ENCODE measurements around the gene TOX4.
"Not testable (repeated sequence)": the region's sequence is repeated elsewhere in the genome, so short reads cannot be mapped to it uniquely, and the experiment has no call there.

Gene TOX4

DNA sequence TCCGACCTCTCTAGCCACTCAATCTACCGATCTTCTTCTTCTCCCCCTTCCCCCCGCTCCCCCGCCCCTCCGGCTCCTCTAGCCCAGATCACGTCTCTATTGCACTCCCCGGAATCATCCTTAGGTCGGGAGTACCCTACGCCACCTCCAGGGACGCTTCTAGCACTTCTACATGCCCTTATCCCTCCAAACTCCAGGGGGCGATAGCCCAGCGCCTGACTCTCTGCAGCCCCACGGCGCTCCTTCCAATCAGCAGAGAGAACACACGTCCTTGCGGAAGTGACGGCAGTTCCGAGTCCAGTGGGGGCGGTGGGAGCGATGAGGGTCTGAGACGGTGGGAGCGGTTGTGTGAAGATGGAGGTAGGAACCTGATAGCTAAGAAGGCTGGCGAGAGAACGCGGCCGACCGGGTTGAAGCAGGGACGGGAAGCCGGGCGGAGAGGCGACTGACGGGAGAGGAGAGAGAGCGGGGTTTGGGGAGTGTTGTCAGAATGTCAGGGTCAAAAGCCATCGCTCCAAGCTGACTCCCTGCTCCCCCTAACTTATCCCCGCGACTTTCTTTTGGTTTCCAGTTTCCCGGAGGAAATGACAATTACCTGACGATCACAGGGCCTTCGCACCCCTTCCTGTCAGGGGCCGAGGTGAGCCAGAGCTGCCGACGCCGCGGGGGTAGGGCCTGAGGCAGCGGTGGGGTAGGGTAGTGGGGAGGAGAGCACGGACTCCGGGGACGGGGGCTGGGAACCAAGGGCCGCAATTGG, at the start of gene TOX4, which contains the start of gene RAB2B:
TSS of gene TOX4 (plus strand) at position 271 of the 757 bp plus-strand sequence. CDS start at position 355, 84 bp downstream.
TSS of gene RAB2B (minus strand) at position 35 of the 757 bp plus-strand sequence. CDS start 87 bp downstream, outside the sequence.
- no peaks in the 10 kb centered on the region for H3K27me3 ChIP-seq (ENCODE audit: control insufficient read depth, insufficient read depth, low read length)
- peaks cover 4% of the 10 kb centered on the region for H3K36me3 ChIP-seq (ENCODE audit: control insufficient read depth, insufficient read depth, low read length)
- peaks cover 3% of the 10 kb centered on the region for H3K4me1 ChIP-seq (ENCODE audit: control insufficient read depth, insufficient read depth, low read length)
- peak within 1 kb of the TSS; percentile 92 for H3K9ac ChIP-seq (ENCODE audit: low read depth, low read length)
- no peaks in the 10 kb centered on the region for H3K9me3 ChIP-seq (ENCODE audit: control insufficient read depth, insufficient read depth, low read length)
- peak within 1 kb of the TSS; percentile 98 for H3K4me3 ChIP-seq (ENCODE audit: low read depth, low read length)

DNA sequence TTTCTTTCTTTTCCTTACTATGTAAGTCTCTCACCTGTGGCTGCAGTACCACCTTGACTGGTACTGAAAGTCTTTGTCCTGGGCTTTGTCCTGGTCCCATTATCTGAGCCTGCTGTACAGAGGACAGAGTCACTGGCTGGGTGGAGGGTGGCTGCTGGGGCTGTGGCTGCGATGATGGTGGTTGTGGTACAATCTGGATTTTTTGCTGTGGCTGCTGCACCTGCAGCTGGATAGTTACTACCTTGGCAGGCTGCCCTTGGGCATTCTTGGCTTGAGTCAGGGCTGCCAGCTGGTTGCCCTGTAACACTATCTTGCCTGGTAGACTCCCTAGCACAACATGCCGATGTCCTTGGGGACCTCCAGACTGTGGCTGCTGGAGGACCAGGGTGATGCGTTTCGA, 48.1 kb upstream of the TOX4 start:
- Histone ChIP-seq H3K4me3 (ENCODE audit: low read depth, low read length) (no peak overlapping the region), H3K27me3 (ENCODE audit: control insufficient read depth, insufficient read depth, low read length) (no peaks in the 10 kb centered on the region), H3K9me3 (ENCODE audit: control insufficient read depth, insufficient read depth, low read length) (no peaks in the 10 kb centered on the region), H3K4me1 (ENCODE audit: control insufficient read depth, insufficient read depth, low read length) (no peaks in the 10 kb centered on the region), H3K36me3 (ENCODE audit: control insufficient read depth, insufficient read depth, low read length) (peaks cover 60% of the 10 kb centered on the region), H3K9ac (ENCODE audit: low read depth, low read length) (no peak overlapping the region)

DNA sequence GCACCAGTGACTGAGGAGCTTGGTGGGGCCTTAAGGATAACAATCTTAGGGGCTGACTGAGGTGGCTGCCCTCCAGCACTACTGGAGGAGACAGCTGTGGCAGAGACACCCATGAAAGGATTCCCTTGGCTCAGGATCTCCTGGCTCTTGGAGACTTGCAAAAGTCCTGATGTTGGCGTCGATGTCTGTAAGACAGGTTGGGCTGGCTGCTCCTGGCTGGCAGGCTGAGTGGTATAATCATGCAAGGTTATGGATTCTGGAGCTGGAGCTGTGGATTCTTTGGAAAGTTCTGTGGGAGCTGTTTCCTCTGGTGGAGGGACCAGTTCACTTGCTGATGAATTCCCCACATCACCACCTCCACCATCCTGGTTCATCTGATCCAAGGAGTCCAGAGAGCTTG, 45.9 kb upstream of the TOX4 start:
- Histone ChIP-seq H3K9ac (ENCODE audit: low read depth, low read length) (no peak overlapping the region), H3K27me3 (ENCODE audit: control insufficient read depth, insufficient read depth, low read length) (no peaks in the 10 kb centered on the region), H3K4me3 (ENCODE audit: low read depth, low read length) (no peak overlapping the region), H3K9me3 (ENCODE audit: control insufficient read depth, insufficient read depth, low read length) (no peaks in the 10 kb centered on the region), H3K36me3 (ENCODE audit: control insufficient read depth, insufficient read depth, low read length) (peaks cover 46% of the 10 kb centered on the region), H3K4me1 (ENCODE audit: control insufficient read depth, insufficient read depth, low read length) (peaks cover 7% of the 10 kb centered on the region)

DNA sequence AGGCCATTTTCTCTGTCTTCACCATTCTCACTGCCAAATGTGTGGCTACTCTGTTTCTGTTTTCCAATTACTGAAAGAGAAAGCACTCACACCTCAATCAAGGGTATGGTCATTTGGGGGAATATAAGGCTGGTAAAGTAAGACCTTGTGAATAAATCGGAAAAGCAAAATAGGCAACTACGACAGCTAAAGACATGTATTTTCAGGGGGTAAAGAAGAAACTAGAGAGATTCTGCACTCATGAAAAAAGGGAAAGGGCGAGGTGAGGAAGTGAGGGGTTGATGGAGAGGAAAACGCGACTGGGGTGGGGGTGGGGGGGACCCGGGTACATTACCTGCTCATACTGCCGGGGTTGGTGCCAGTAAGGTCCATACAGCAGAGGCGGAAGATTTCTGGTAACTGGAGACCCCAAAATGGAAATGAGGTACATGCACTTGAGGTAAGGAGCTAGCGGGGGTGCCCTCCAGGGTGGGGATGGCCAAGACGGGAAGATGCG, 40.4 kb upstream of the TOX4 start:
- peaks cover 13% of the 10 kb centered on the region for H3K4me1 ChIP-seq (ENCODE audit: control insufficient read depth, insufficient read depth, low read length)
- peaks cover 3% of the 10 kb centered on the region for H3K36me3 ChIP-seq (ENCODE audit: control insufficient read depth, insufficient read depth, low read length)
- H3K4me3 ChIP-seq (ENCODE audit: low read depth, low read length), result peak overlapping the region; percentile 78
- H3K9ac ChIP-seq (ENCODE audit: low read depth, low read length), result peak overlapping the region; percentile 51
- no peaks in the 10 kb centered on the region for H3K9me3 ChIP-seq (ENCODE audit: control insufficient read depth, insufficient read depth, low read length)
- H3K27me3 ChIP-seq (ENCODE audit: control insufficient read depth, insufficient read depth, low read length), result no peaks in the 10 kb centered on the region

DNA sequence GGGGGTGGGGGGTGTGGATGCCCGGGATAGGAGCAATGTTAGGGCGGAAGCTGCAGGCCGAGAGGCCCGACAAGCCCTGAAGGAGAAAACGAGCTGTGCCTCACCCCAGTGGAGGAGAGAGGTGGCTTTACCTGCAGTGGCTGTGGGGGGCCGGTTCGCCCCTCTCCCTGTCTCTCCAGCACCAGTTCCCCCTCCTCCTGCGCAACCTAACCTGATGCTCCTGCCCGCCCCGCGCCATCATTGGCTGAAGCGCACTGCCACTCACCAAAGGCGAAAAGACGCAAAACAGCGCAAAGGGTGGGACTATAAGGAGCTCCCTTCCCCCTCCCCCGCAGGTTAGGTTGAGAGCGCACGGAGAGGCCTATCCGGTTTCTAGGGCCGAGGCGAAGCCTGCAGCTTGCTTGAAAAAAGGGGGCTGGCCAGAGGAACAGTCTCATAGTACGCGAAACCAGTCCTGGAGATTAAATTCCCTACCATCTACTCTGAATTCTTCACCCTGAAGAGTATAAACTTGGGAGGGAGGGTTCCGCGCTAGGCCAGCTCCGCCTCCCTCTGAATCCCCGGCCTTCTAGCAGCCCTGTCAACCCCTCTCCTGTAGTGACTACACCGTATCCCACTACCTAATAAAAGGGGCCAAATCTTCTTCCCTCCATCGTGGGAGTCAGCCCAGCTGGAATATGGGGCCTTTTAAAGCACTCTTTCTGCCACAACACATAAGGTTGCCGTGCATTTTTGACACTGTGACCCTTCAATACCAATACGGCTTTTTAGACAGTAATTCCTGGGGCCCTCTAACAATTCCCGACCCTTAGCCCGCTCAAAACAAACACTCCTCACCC, 39.7 kb upstream of the TOX4 start:
- Histone ChIP-seq H3K4me3 (ENCODE audit: low read depth, low read length) (peak overlapping the region; percentile 78), H3K4me1 (ENCODE audit: control insufficient read depth, insufficient read depth, low read length) (peaks cover 13% of the 10 kb centered on the region), H3K27me3 (ENCODE audit: control insufficient read depth, insufficient read depth, low read length) (no peaks in the 10 kb centered on the region), H3K9ac (ENCODE audit: low read depth, low read length) (peak overlapping the region; percentile 81), H3K9me3 (ENCODE audit: control insufficient read depth, insufficient read depth, low read length) (no peaks in the 10 kb centered on the region), H3K36me3 (ENCODE audit: control insufficient read depth, insufficient read depth, low read length) (no peaks in the 10 kb centered on the region)

DNA sequence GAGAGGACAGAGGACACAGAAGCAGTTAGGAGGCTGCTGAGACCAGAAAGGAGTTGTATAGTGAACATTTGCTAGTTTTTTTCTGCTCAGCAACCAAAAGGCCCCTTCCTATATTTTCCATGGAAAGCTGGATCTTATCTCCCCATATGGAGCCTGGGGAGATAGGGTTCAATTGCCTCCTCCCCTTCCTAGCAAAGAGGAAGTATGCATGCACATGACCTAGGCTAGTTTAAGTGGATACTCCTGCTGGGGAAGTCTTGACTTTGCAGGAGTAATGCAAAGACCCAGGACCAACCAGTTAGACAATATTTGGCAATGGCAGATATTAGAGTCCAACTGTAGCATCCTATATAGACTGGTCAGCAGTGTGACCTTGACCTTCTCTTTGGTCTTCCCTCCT, 36.1 kb upstream of the TOX4 start:
- Histone ChIP-seq H3K4me3 (ENCODE audit: low read depth, low read length) (no peak overlapping the region), H3K36me3 (ENCODE audit: control insufficient read depth, insufficient read depth, low read length) (no peaks in the 10 kb centered on the region), H3K4me1 (ENCODE audit: control insufficient read depth, insufficient read depth, low read length) (peaks cover 6% of the 10 kb centered on the region), H3K27me3 (ENCODE audit: control insufficient read depth, insufficient read depth, low read length) (no peaks in the 10 kb centered on the region), H3K9me3 (ENCODE audit: control insufficient read depth, insufficient read depth, low read length) (no peaks in the 10 kb centered on the region), H3K9ac (ENCODE audit: low read depth, low read length) (no peak overlapping the region)

DNA sequence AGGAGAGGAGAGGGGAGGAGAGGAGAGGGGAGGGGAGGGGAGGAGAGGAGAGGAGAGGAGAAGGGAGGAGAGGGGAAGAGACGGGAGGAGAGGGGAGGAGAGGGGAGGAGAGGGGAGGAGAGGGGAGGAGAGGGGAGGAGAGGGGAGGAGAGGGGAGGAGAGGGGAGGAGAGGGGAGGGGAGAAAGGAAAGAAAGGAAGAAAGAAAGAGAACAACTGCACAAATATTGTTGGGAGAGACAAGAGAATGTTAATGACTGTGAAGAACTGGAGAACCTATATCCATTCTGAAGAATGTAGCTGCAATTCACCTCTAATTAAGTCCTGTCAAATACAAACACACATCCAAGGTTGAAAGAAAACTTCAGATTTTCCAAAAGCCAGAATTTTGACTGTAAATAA, 34.3 kb upstream of the TOX4 start:
- not testable (repeated sequence) for H3K4me3 ChIP-seq (ENCODE audit: low read depth, low read length); H3K36me3 ChIP-seq (ENCODE audit: control insufficient read depth, insufficient read depth, low read length); H3K4me1 ChIP-seq (ENCODE audit: control insufficient read depth, insufficient read depth, low read length); H3K9me3 ChIP-seq (ENCODE audit: control insufficient read depth, insufficient read depth, low read length); H3K27me3 ChIP-seq (ENCODE audit: control insufficient read depth, insufficient read depth, low read length); H3K9ac ChIP-seq (ENCODE audit: low read depth, low read length)

DNA sequence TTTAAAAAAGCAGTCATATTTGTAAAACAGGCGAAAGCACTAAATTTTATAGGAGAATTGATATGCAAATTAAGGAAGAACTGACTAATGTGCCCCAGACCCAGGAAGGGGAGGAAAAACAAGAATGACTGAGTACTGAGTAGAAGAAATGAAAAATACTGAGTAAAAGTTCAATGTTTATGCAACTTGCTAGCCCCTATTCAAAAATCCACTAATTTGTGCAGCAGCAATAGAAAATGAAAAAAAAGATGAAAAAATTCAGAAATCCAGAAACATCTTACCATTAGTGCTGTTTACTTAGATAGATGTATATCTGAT, 27.1 kb upstream of the TOX4 start:
- Histone ChIP-seq H3K4me3 (ENCODE audit: low read depth, low read length) (no peak overlapping the region), H3K27me3 (ENCODE audit: control insufficient read depth, insufficient read depth, low read length) (no peaks in the 10 kb centered on the region), H3K4me1 (ENCODE audit: control insufficient read depth, insufficient read depth, low read length) (peaks cover 3% of the 10 kb centered on the region), H3K9me3 (ENCODE audit: control insufficient read depth, insufficient read depth, low read length) (no peaks in the 10 kb centered on the region), H3K36me3 (ENCODE audit: control insufficient read depth, insufficient read depth, low read length) (no peaks in the 10 kb centered on the region), H3K9ac (ENCODE audit: low read depth, low read length) (no peak overlapping the region)

DNA sequence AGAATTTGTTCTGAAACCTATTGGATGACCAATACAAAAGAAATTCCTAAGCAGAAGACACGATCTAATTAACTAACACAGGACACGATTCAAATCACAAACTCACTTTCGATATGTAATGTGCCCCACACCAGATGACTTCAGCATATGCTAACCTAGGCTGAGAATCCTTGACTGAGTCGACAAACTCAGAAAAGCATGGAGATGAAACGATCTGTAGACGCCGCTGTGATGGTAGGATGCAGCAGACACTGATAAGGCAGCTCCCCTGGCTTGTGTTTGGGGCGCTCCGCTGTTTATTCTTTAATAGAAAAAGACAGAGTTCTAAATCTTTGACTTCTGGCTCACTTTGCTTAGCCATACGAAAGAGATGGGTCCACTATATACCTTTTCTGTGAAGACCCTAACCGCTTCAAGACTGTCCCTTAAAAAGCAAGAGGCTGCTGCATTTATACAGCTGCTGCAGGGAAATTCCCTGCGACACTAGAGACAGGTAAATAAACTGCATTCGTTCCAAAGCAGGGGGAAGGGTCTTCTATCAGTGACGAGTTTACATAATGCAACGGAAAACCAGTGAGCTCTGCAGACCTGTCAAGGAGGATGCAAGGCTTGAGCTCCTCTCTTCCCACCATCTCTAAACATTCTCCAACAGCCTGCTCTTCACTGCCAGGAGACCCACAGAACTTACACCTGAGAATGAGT, 22.0 kb upstream of the TOX4 start:
- H3K27me3 ChIP-seq (ENCODE audit: control insufficient read depth, insufficient read depth, low read length), result no peaks in the 10 kb centered on the region
- no peaks in the 10 kb centered on the region for H3K36me3 ChIP-seq (ENCODE audit: control insufficient read depth, insufficient read depth, low read length)
- no peaks in the 10 kb centered on the region for H3K9me3 ChIP-seq (ENCODE audit: control insufficient read depth, insufficient read depth, low read length)
- H3K9ac ChIP-seq (ENCODE audit: low read depth, low read length), result peak overlapping the region; percentile 93
- peak overlapping the region; percentile 90 for H3K4me3 ChIP-seq (ENCODE audit: low read depth, low read length)
- H3K4me1 ChIP-seq (ENCODE audit: control insufficient read depth, insufficient read depth, low read length), result peaks cover 3% of the 10 kb centered on the region

DNA sequence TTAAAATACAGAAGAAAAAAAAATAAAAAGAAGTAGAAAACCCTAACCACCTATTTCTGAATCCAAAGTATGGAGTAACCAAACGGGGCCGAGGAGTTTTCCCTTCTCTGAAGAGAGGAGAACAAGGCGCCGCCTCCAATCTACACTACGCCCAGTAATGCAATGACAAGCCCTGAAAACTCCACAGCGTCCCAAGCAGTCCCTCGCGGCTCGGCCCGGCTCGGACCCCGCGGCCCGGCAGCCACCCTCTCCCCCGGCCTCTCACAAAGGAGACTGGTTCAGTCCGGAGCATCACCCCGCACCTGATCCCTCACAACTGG, 21.4 kb upstream of the TOX4 start:
- peaks cover 3% of the 10 kb centered on the region for H3K4me1 ChIP-seq (ENCODE audit: control insufficient read depth, insufficient read depth, low read length)
- H3K4me3 ChIP-seq (ENCODE audit: low read depth, low read length), result peak overlapping the region; percentile 90
- H3K9me3 ChIP-seq (ENCODE audit: control insufficient read depth, insufficient read depth, low read length), result no peaks in the 10 kb centered on the region
- no peaks in the 10 kb centered on the region for H3K27me3 ChIP-seq (ENCODE audit: control insufficient read depth, insufficient read depth, low read length)
- H3K9ac ChIP-seq (ENCODE audit: low read depth, low read length), result peak overlapping the region; percentile 93
- H3K36me3 ChIP-seq (ENCODE audit: control insufficient read depth, insufficient read depth, low read length), result no peaks in the 10 kb centered on the region

DNA sequence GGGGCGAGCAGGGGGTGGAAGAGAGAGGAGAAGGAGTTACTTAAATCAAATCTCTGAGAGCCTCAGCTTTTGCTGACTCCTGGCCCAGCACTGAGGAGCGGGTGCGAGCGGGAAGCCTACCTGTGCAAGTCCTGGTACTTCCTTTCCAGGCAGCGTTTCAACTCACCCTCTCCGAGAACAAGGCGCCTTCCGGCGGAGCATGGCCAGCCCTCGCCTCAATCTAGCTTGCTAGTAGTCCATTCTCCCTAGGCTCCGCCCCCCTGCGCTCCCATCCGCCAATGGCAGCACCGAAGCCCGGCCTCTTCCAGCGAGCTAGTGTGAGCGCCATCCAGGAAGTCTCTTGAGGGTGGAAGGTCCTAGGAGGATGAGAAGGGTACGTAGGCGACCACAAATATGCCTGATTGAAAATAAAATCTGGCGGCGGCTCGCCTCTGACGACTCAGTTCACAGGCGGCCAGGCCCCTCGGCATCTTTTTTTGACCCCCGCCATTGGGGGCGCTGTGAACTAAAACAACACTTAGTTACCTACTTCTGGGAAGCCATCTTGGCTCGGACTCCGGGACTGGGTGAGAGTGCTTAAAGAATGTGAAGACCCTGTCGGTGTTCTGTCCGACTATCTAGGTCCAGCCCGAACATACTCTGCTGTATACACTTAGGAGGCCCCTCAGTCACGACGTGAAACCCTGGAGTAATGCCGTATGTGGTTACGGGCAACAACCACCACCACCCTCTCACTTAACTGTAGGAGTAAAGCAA, 20.9 kb upstream of the TOX4 start, which contains the start of gene CHD8:
TSS of gene CHD8 (minus strand) at position 212 of the 756 bp plus-strand sequence. CDS start 24,480 bp downstream, outside the sequence.
- Histone ChIP-seq H3K9me3 (ENCODE audit: control insufficient read depth, insufficient read depth, low read length) (no peaks in the 10 kb centered on the region), H3K36me3 (ENCODE audit: control insufficient read depth, insufficient read depth, low read length) (no peaks in the 10 kb centered on the region), H3K4me1 (ENCODE audit: control insufficient read depth, insufficient read depth, low read length) (peaks cover 3% of the 10 kb centered on the region), H3K27me3 (ENCODE audit: control insufficient read depth, insufficient read depth, low read length) (no peaks in the 10 kb centered on the region), H3K4me3 (ENCODE audit: low read depth, low read length) (peak within 1 kb of the TSS; percentile 90), H3K9ac (ENCODE audit: low read depth, low read length) (peak within 1 kb of the TSS; percentile 98)

Measured in iPS-15b (cell line).